GM12878 (cell line): Measurements from ENCODE around the gene ARHGEF17. TPM values are rescaled to one million over a fixed set of nuclear protein-coding genes. Genes with fewer than 3 reads are reported as not detected.
A peak's percentile ranks its signal among the peaks of the same experiment; 100 is the strongest.

Source experiments
- ATAC-seq: fragments of 200-7000 bp; cut with Tn5 transposase; 3 replicates; pipeline ENCODE4 v1.9.1; 2020; ENCODE audit warnings: mild to moderate bottlenecking, moderate library complexity
- BruUV-seq: library from RNA; stranded (reverse); fragments of 400-500 nt; replicated peaks from 2 replicates; lab custom pipeline; 2021; lab: Mats Ljungman, UMichigan
- CTCF ChIA-PET: fragments of 300-600 bp; sonication (Branson Sonifier 250); formaldehyde crosslinking; extraction: SDS; loops from one replicate; lab custom pipeline; 2021; ENCODE audit warnings: inconsistent platforms; lab: Yijun Ruan, JAX
- POLR2A ChIA-PET: fragments of 350-600 bp; formaldehyde crosslinking; extraction: SDS; loops from one replicate; lab custom pipeline; 2021; ENCODE audit warnings: inconsistent platforms; lab: Charles Lee
- RAD21 ChIA-PET: fragments of 300-600 bp; sonication (Branson Sonifier 250); formaldehyde crosslinking; loops from one replicate; lab custom pipeline; 2023; ENCODE audit warnings: antibody characterized with exemption; ENCODE audit not compliant: unreplicated experiment; lab: Charles Lee
- SMC1A ChIA-PET: fragments of 300-600 bp; sonication (Branson Sonifier 250); formaldehyde crosslinking; loops from one replicate; lab custom pipeline; 2023; ENCODE audit not compliant: unreplicated experiment, uncharacterized antibody; lab: Charles Lee
- DNase-seq: peaks from one replicate; pipeline ENCODE4 v3.0.0-alpha.2; 2011; ENCODE audit warnings: low read depth, low spot score
- FAIRE-seq: peaks from 3 replicates; lab custom pipeline; 2011; peaks lifted over from hg19 to GRCh38; lab: Jason Lieb, UNC
- H2AFZ ChIP-seq: 2 replicates; pipeline ENCODE4 v1.6.0; 2011; ENCODE audit warnings: low read depth, low read length, control low read depth; ENCODE audit not compliant: control insufficient read depth
- H3K27ac ChIP-seq: 2 replicates; pipeline ENCODE4 v1.5.1; 2011; ENCODE audit warnings: control low read depth; ENCODE audit not compliant: control insufficient read depth, insufficient read depth
- H3K27me3 ChIP-seq, 2 experiments: replicated peaks in 1 of 2; 2 replicates each; pipeline versions ENCODE4 v1.6.0 to v1.6.1; 2011; ENCODE audit warnings: low read length in 1 of 2; ENCODE audit not compliant: control insufficient read depth in 2 of 2, insufficient read depth in 2 of 2
- H3K36me3 ChIP-seq, 2 experiments: 2 replicates each; pipeline ENCODE4 v1.5.1; 2011; ENCODE audit warnings: low read length in 1 of 2; ENCODE audit not compliant: control insufficient read depth in 2 of 2, insufficient read depth in 2 of 2
- H3K4me1 ChIP-seq: 2 replicates; pipeline ENCODE4 v1.6.1; 2011; ENCODE audit warnings: mild to moderate bottlenecking, low read length, moderate library complexity, mixed read lengths; ENCODE audit not compliant: control insufficient read depth, insufficient read depth
- H3K4me2 ChIP-seq: 2 replicates; pipeline ENCODE4 v1.6.0; 2011; ENCODE audit warnings: control low read depth; ENCODE audit not compliant: control insufficient read depth, insufficient read depth
- H3K4me3 ChIP-seq: fragments of 200-600 bp; sonication (generic); 2 replicates; pipeline ENCODE4 v1.5.1; 2016
- H3K79me2 ChIP-seq: 2 replicates; pipeline ENCODE4 v1.6.0; 2011; ENCODE audit warnings: low read length; ENCODE audit not compliant: control insufficient read depth, insufficient read depth
- H3K9ac ChIP-seq: 2 replicates; pipeline ENCODE4 v1.8.0; 2011; ENCODE audit warnings: low read length, control low read depth, mixed read lengths; ENCODE audit not compliant: control insufficient read depth, insufficient read depth
- H3K9me3 ChIP-seq: replicated peaks from 3 replicates; pipeline ENCODE4 v1.5.1; 2011; ENCODE audit warnings: mild to moderate bottlenecking, low read length; ENCODE audit not compliant: control insufficient read depth, insufficient read depth
- H4K20me1 ChIP-seq: 2 replicates; pipeline ENCODE4 v1.6.0; 2011; ENCODE audit not compliant: control insufficient read depth, insufficient read depth
- BACH1 ChIP-seq: fragments of 450-650 bp; IDR thresholded peaks from 2 replicates; pipeline ENCODE4 v1.6.1; 2017; ENCODE audit warnings: mild to moderate bottlenecking, borderline replicate concordance
- BCL11A ChIP-seq: IDR thresholded peaks from 2 replicates; pipeline ENCODE4 v1.6.1; 2011; ENCODE audit warnings: low read depth, low read length
- BHLHE40 ChIP-seq, 2 experiments: fragments of 450-650 bp in 1 of 2; IDR thresholded peaks; 2 replicates each; pipeline ENCODE4 v1.6.1; 2011 to 2017; ENCODE audit warnings: low read depth in 2 of 2, borderline replicate concordance in 1 of 2, improper control_type of control experiment in 1 of 2, low read length in 1 of 2, mild to moderate bottlenecking in 1 of 2
- CBFB ChIP-seq: IDR thresholded peaks from 2 replicates; pipeline ENCODE4 v1.6.1; 2016; ENCODE audit warnings: antibody characterized with exemption, low read depth
- EED ChIP-seq: sonication (generic); IDR thresholded peaks from 2 replicates; pipeline ENCODE4 v1.6.1; 2016; ENCODE audit warnings: antibody characterized with exemption, low read depth
- HDGF ChIP-seq: fragments of 450-650 bp; IDR thresholded peaks from 2 replicates; pipeline ENCODE4 v1.6.1; 2016; ENCODE audit warnings: antibody characterized with exemption
- IKZF1 ChIP-seq: fragments of 450-650 bp; conservative IDR thresholded peaks from 2 replicates; pipeline ENCODE4 v1.6.1; 2017; ENCODE audit warnings: antibody characterized with exemption, mild to moderate bottlenecking
- IKZF2 ChIP-seq, 2 experiments: fragments of 450-650 bp; IDR thresholded peaks; 2 replicates each; pipeline ENCODE4 v1.6.1; 2017; ENCODE audit warnings: mild to moderate bottlenecking in 2 of 2, moderate library complexity in 2 of 2
- KDM1A ChIP-seq: fragments of 200-600 bp; sonication (generic); IDR thresholded peaks from 2 replicates; pipeline ENCODE4 v1.6.1; 2016; ENCODE audit warnings: borderline replicate concordance
- KLF5 ChIP-seq: fragments of 450-650 bp; IDR thresholded peaks from 2 replicates; pipeline ENCODE4 v1.6.1; 2014; ENCODE audit warnings: mild to moderate bottlenecking; ENCODE audit not compliant: partially characterized antibody
- MEF2B ChIP-seq: fragments of 450-650 bp; IDR thresholded peaks from 2 replicates; pipeline ENCODE4 v1.6.1; 2018; ENCODE audit warnings: mild to moderate bottlenecking, moderate library complexity; ENCODE audit not compliant: partially characterized antibody, poor library complexity, severe bottlenecking
- NR2F1 ChIP-seq: fragments of 450-650 bp; conservative IDR thresholded peaks from 2 replicates; pipeline ENCODE4 v1.6.1; 2017; ENCODE audit warnings: mild to moderate bottlenecking
- RAD51 ChIP-seq: fragments of 450-650 bp; IDR thresholded peaks from 2 replicates; pipeline ENCODE4 v1.6.1; 2016; ENCODE audit warnings: moderate library complexity, mild to moderate bottlenecking, inconsistent platforms
- SMARCA5 ChIP-seq: fragments of 450-650 bp; IDR thresholded peaks from 2 replicates; pipeline ENCODE4 v1.6.1; 2017; ENCODE audit warnings: mild to moderate bottlenecking
- SPI1 ChIP-seq: IDR thresholded peaks from 2 replicates; pipeline ENCODE4 v1.6.1; 2011; ENCODE audit warnings: low read depth, mild to moderate bottlenecking, low read length, moderate library complexity, borderline replicate concordance; ENCODE audit not compliant: insufficient read depth
- SRF ChIP-seq, 2 experiments: IDR thresholded peaks; 2 replicates each; pipeline ENCODE4 v1.6.1; 2011; ENCODE audit warnings: low read depth in 2 of 2, low read length in 2 of 2, mild to moderate bottlenecking in 1 of 2, moderate library complexity in 1 of 2
- WGBS: methylation state at CpG from one replicate; pipeline ENCODE4 v1.1.6; 2016; ENCODE audit warnings: low lambda C conversion rate; ENCODE audit not compliant: insufficient replicate concordance, insufficient coverage; ENCODE audit errors: missing lambda C conversion rate; 5-methylcytosine and 5-hydroxymethylcytosine counted together
- in situ Hi-C: fragments of 300-500 bp; cut with MboI; formaldehyde crosslinking; loops from 9 replicates; pipeline ENCODE4 v1.14.3; 2018; ENCODE audit warnings: mixed read lengths
- intact Hi-C: fragments of 100-400 bp; cut with micrococcal nuclease; formaldehyde crosslinking; loops from one replicate; pipeline ENCODE4 v1.14.2; 2022; ENCODE audit not compliant: unreplicated experiment
- polyA plus RNA-seq, 11 experiments: library from polyadenylated mRNA; depleted of rRNA in 4 of 11; unstranded in 6 of 11; stranded (reverse) in 5 of 11; fragments of >200 nt; fragmentation: Nextera tagmentation in 4 of 11; fragmentation: Illumina TruSeq in 1 of 11; extraction: Ambion mirVana in 4 of 11; extraction: Trizol in 1 of 11; gene quantifications; 1 replicate in 1 of 11; 2 replicates in 10 of 11; pipeline versions ENCODE4 v1.2.1 to v1.2.3, GENCODE V29; 2011 to 2016; ENCODE audit warnings: inconsistent platforms in 2 of 11, missing spikeins in 2 of 11, low read depth in 1 of 11
- total RNA-seq, 4 experiments: library from RNA; depleted of rRNA in 3 of 4; stranded (reverse); fragments of >200 nt in 3 of 4; fragmentation: Illumina TruSeq in 1 of 4; extraction: Trizol in 1 of 4; gene quantifications; 2 replicates each; pipeline versions ENCODE4 v1.2.1 to v1.2.3, GENCODE V29; 2013 to 2021
- TF ChIP-seq, protein P1 (sequence below): IDR thresholded peaks from 2 replicates; pipeline ENCODE4 v1.6.1; 2012; ENCODE audit warnings: low read depth, low read length, improper control_type of control experiment
- TF ChIP-seq, protein P2 (sequence below): fragments of 450-650 bp; IDR thresholded peaks from 2 replicates; pipeline ENCODE4 v1.6.1; 2017; ENCODE audit warnings: mild to moderate bottlenecking, moderate library complexity

ARHGEF17 gene
- total and polyA plus RNA-seq, 10 of the 15 experiments (the other 5 are each of a cell fraction or from before 2014, with no cell fraction given), result 0.15 to 11.0 (median 1.7) TPM

DNA sequence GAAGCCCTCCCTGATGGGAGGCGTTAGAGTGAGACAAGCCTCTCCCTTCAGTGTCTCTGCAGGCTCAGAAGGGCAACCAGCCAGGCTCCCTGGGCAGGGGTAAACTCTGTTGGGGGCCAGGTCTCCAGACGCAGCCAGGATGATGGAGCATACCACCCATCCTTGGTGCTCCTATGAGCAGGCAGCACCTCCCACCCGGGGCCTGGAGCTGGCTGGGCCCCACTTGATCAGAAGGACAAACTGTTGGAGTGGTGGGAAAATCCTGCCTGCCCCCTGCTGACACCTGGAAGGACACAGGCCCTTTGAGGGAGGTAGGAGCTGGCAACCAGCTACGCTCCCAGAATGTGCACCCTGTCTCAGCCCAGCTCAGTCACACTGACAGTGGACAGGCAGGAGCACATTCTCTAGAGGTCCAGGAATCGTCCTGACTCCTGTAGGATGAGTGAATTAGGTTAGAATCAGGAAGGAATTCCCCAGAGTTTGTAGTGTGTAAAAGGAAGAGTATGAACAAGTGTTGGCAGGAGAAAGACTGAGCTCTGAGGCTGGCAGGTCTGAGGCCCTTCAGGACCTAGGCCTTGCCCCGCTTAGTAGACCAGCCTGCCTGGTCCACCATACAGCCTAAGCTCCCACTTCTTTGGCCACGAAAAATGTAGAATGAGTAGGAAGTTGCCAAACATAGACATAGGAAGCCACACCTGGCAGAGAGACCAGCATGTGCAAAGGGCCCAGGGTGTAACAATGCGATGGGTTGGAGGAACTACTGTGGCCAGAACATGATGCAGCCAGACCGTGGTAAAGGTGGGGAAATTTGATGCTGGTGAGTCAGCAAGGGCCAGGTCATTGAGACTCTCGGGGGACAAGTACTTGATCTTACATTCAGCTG lies 19.1 kb downstream of the ARHGEF17 start:
- BruUV-seq, result no TSS peak
- RAD21 ChIA-PET, result interaction anchor here (0.6 to 10.5 kb wide), 15 partner anchors 8 to 436 kb away, joined by 3 to 115 read pairs (median 4); partner anchors contain the start of gene ARHGEF17
- ATAC-seq (peak; percentile 70), DNase-seq (peak; percentile 73), FAIRE-seq (peak; percentile 56)
- SMC1A ChIA-PET, result interaction anchor here (0.5 to 11.8 kb wide), 12 partner anchors 8 to 264 kb away, joined by 3 to 106 read pairs (median 4); partner anchors contain the start of gene ARHGEF17
- intact Hi-C loops, result no loop called here
- Histone ChIP-seq H2AFZ (no peak overlapping the region; the same call in 1 of the 2 replicates), H3K4me1 (peaks cover 65% of the 10 kb centered on the region), H3K79me2 (0 out of 2 replicates have a peak, but pooled peaks cover 1% of the 10 kb centered on the region), H3K9ac (peak overlapping the region; percentile 15; the same call in 1 of the 2 replicates), H3K4me2 (no peak overlapping the region; the same call in 1 of the 2 replicates), H3K4me3 (no peak overlapping the region; the same call in 1 of the 2 replicates), H3K36me3 (no peaks in the 10 kb centered on the region; a peak in 1 of 4 replicates), H3K9me3 (no peaks in the 10 kb centered on the region), H3K27ac (peak overlapping the region; percentile 99), H3K27me3 (no peaks in the 10 kb centered on the region), H4K20me1 (no peaks in the 10 kb centered on the region)
- CTCF ChIA-PET, result interaction anchor here (1.1 to 7.6 kb wide), 13 partner anchors 10 to 61 kb away, joined by 3 to 126 read pairs (median 10); partner anchors contain the start of gene ARHGEF17
- WGBS, result 54% methylated on average over 10 of the region's 10 CpGs
- in situ Hi-C loops, result no loop called here
- POLR2A ChIA-PET, result interaction anchor here (0.8 to 6.3 kb wide), 9 partner anchors 8 to 134 kb away, joined by 3 to 78 read pairs (median 5); partner anchors contain the start of gene ARHGEF17
- peak; percentile 47 to 67; a peak in 3 of 4 replicates for TF ChIP-seq BHLHE40 (IDR thresholded peaks at IDR 0.05; ENCODE audit: borderline replicate concordance in 1 of 2, low read depth in 2 of 2, low read length in 1 of 2)
- peak; percentile 55 for TF ChIP-seq MEF2B
- 0 out of 2 replicates have a peak, but pooled peaks have one; percentile 12 for TF ChIP-seq HDGF
- TF ChIP-seq BCL11A, result 0 out of 2 replicates have a peak, but pooled peaks have one; percentile 24
- TF ChIP-seq NR2F1, result 0 out of 2 replicates have a peak, but pooled peaks have one; percentile 9
- 0 out of 2 replicates have a peak, but pooled peaks have one; percentile 25 for TF ChIP-seq KDM1A
- peak; percentile 93 to 96 for TF ChIP-seq SRF (IDR thresholded peaks at IDR 0.05; ENCODE audit: low read depth in 2 of 2, low read length in 2 of 2)
- TF ChIP-seq, protein P1, sequence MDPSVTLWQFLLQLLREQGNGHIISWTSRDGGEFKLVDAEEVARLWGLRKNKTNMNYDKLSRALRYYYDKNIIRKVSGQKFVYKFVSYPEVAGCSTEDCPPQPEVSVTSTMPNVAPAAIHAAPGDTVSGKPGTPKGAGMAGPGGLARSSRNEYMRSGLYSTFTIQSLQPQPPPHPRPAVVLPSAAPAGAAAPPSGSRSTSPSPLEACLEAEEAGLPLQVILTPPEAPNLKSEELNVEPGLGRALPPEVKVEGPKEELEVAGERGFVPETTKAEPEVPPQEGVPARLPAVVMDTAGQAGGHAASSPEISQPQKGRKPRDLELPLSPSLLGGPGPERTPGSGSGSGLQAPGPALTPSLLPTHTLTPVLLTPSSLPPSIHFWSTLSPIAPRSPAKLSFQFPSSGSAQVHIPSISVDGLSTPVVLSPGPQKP, result peak; percentile 71
- TF ChIP-seq, protein P2, sequence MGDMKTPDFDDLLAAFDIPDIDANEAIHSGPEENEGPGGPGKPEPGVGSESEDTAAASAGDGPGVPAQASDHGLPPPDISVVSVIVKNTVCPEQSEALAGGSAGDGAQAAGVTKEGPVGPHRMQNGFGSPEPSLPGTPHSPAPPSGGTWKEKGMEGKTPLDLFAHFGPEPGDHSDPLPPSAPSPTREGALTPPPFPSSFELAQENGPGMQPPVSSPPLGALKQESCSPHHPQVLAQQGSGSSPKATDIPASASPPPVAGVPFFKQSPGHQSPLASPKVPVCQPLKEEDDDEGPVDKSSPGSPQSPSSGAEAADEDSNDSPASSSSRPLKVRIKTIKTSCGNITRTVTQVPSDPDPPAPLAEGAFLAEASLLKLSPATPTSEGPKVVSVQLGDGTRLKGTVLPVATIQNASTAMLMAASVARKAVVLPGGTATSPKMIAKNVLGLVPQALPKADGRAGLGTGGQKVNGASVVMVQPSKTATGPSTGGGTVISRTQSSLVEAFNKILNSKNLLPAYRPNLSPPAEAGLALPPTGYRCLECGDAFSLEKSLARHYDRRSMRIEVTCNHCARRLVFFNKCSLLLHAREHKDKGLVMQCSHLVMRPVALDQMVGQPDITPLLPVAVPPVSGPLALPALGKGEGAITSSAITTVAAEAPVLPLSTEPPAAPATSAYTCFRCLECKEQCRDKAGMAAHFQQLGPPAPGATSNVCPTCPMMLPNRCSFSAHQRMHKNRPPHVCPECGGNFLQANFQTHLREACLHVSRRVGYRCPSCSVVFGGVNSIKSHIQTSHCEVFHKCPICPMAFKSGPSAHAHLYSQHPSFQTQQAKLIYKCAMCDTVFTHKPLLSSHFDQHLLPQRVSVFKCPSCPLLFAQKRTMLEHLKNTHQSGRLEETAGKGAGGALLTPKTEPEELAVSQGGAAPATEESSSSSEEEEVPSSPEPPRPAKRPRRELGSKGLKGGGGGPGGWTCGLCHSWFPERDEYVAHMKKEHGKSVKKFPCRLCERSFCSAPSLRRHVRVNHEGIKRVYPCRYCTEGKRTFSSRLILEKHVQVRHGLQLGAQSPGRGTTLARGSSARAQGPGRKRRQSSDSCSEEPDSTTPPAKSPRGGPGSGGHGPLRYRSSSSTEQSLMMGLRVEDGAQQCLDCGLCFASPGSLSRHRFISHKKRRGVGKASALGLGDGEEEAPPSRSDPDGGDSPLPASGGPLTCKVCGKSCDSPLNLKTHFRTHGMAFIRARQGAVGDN, result peak; percentile 63
- TF ChIP-seq EED, result 0 out of 2 replicates have a peak, but pooled peaks have one; percentile 22
- TF ChIP-seq BACH1, result peak; percentile 48
- TF ChIP-seq CBFB, result 0 out of 2 replicates have a peak, but pooled peaks have one; percentile 42
- peak in 1 of 2 experiments; percentile 14; a peak in 1 of 4 replicates for TF ChIP-seq IKZF2 (IDR thresholded peaks at IDR 0.05)
- no peak for TF ChIP-seq SPI1
- no peak for TF ChIP-seq RAD51
- peak; percentile 41; the same call in 1 of the 2 replicates for TF ChIP-seq IKZF1
- peak; percentile 90 for TF ChIP-seq SMARCA5
- no peak for TF ChIP-seq KLF5
